Activated naive CD8-positive, alpha-beta T cell treated with anti-CD3 and anti-CD28 coated beads, Interleukin-2, amount 50 U/mL, for 24 hours (primary cell): ENCODE results near the gene GRID1.

Experiments used
- ATAC-seq: fragments of 150-1000 bp; cut with Tn5 transposase; one replicate; pipeline ENCODE4 v1.10.0; 2021
- DNase-seq: peaks from one replicate; pipeline ENCODE4 v3.0.0; 2021
- H3K27ac Mint-ChIP-seq: one replicate; pipeline ENCODE4 v1.8.0; 2021; ENCODE audit warnings: mild to moderate bottlenecking, mixed read lengths
- H3K27me3 Mint-ChIP-seq: one replicate; pipeline ENCODE4 v1.8.0; 2021; ENCODE audit warnings: mixed read lengths
- H3K36me3 Mint-ChIP-seq: one replicate; pipeline ENCODE4 v1.8.0; 2021; ENCODE audit warnings: low read depth, mixed read lengths
- H3K4me1 Mint-ChIP-seq: one replicate; pipeline ENCODE4 v1.8.0; 2021; ENCODE audit warnings: mixed read lengths
- H3K4me3 Mint-ChIP-seq: one replicate; pipeline ENCODE4 v1.8.0; 2021; ENCODE audit warnings: mild to moderate bottlenecking, moderate library complexity, mixed read lengths
- H3K9me3 Mint-ChIP-seq: one replicate; pipeline ENCODE4 v1.8.0; 2021; ENCODE audit warnings: mixed read lengths

Gene GRID1

DNA sequence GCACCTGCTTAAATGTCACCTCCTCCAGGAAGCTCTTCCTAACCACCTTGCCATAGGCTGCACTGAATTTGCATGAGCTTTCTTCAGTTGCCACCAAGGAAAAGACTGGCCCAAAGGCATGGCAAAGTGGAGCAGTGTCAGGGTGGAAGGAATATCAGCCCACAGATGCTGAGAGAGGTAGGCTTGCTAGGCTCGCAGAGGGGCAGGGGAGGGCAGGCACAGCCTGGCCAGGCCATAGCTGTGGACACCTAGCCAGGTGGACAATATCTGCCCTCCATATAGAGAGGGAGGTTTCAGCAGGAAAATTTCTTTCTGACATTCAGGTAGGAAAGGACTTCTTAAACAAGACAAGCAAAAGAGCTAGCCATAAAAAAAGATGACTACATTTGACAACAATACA is 166.3 kb downstream of the GRID1 start:
- H3K9me3 Mint-ChIP-seq: no peaks in the 10 kb centered on the region
- no peaks in the 10 kb centered on the region for H3K4me1 Mint-ChIP-seq
- peaks cover 3% of the 10 kb centered on the region for H3K27me3 Mint-ChIP-seq
- no peaks in the 10 kb centered on the region for H3K36me3 Mint-ChIP-seq
- no peak overlapping the region for H3K27ac Mint-ChIP-seq
- DNase-seq (no peak), ATAC-seq (no peak)
- no peak overlapping the region for H3K4me3 Mint-ChIP-seq

DNA sequence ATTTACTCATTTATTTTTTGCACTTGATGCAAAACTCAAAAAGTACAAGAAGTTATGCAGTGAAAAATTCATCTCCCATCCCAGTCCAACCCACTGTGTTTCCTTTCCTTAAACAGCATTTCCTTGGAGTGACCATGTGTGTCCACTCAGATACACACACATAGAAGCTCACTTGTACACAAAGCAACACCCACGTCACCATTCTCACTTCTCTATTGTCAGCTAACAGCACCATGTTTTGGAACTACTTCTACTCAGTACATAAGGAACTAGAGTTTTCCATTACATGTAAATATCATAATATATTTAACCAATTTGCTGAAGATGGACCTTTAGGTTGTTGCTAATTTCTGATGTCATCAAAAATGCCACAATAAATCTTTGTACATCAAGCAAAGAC is 167.6 kb downstream of the GRID1 start:
- no peaks in the 10 kb centered on the region for H3K36me3 Mint-ChIP-seq
- H3K9me3 Mint-ChIP-seq: no peaks in the 10 kb centered on the region
- H3K27me3 Mint-ChIP-seq: peaks cover 3% of the 10 kb centered on the region
- no peak for ATAC-seq
- H3K4me3 Mint-ChIP-seq: no peak overlapping the region
- H3K4me1 Mint-ChIP-seq: no peaks in the 10 kb centered on the region
- DNase-seq: no peak
- H3K27ac Mint-ChIP-seq: no peak overlapping the region

DNA sequence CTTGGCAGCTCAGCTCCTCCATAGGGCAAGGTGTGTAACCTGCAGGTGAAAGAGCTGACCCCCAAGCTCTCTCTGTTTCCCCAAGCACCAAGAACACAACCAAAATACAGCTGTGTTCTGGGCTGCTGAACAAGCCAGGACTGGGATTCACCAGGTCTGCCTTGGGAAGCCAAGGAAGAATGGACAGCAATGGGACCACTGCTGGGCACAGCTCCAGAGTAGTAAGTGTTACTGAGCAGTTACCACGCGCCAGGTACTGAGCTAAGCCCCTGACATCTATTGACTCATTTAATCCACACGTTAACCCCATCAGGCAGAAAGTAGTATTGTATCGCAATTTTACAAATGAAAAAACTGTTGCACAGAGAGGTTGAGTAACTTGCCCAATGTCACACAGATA is 168.3 kb downstream of the GRID1 start:
- no peak overlapping the region for H3K4me3 Mint-ChIP-seq
- H3K27me3 Mint-ChIP-seq: peaks cover 3% of the 10 kb centered on the region
- H3K9me3 Mint-ChIP-seq: no peaks in the 10 kb centered on the region
- ATAC-seq (no peak), DNase-seq (no peak)
- no peaks in the 10 kb centered on the region for H3K36me3 Mint-ChIP-seq
- H3K4me1 Mint-ChIP-seq: no peaks in the 10 kb centered on the region
- no peak overlapping the region for H3K27ac Mint-ChIP-seq

DNA sequence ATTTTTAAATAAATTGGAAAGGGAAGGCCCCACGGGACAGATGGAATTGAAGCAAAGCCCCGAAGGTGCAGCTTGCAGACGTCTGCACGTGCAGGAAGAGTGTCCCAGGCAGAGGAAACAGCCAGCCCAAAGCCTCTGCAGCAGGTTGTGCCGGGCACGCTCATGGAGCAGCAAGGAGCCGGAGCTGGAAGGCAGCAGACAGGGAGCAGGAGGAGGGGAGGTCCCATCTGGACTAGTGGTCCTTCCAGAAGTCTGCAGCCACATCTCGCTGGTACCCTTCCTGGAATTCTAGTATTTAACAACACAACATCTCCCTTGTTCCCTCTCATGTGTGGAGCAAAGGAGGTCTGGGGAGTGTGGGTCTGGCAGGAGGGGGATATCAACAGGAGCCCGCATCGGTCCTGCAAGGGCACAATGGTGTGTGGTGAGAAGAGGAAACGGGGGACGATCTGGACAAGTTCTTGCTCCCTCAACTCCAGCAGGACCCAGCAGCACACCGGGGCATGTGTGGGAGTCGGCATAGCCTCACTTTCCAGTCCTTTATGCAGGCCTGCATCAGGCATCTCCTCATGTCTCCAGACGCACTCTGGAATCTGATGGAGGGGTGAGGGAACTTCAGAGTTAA is 169.3 kb downstream of the GRID1 start:
- no peak overlapping the region for H3K4me3 Mint-ChIP-seq
- peaks cover 3% of the 10 kb centered on the region for H3K27me3 Mint-ChIP-seq
- ATAC-seq: no peak
- no peak for DNase-seq
- no peaks in the 10 kb centered on the region for H3K9me3 Mint-ChIP-seq
- H3K4me1 Mint-ChIP-seq: no peaks in the 10 kb centered on the region
- no peak overlapping the region for H3K27ac Mint-ChIP-seq
- no peaks in the 10 kb centered on the region for H3K36me3 Mint-ChIP-seq

DNA sequence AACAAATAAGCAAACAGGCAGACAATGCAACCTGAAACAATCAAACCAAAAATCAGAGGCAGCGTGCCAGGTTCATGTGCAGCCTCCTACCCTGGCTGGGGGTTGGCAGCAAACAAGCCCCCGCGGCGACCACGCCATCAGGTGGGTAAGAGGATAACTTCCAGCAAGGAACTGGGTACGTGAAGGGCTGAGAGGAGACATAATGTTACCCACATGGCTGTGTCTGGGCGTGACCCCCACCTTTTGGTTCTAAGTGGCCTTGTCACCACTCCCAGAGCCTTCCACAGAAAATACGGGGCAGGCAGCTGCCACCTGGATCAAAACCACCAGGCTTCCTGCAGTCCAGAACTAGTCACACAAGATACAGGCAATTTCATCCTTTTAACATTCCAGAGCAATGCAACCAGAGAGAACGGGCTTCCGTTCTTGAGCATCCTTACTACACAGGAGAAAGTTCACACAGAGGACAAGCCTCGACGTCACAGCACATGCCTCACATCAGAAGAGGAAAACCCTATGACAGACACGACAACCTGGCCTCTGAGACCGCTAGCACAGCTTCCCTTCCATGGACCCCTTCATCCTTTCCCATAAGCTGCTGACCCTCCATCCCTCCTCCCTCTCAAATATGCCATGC is 171.0 kb downstream of the GRID1 start:
- Mint-ChIP-seq H3K4me3 (no peak overlapping the region), H3K27ac (no peak overlapping the region), H3K27me3 (peaks cover 8% of the 10 kb centered on the region), H3K36me3 (no peaks in the 10 kb centered on the region), H3K4me1 (no peaks in the 10 kb centered on the region), H3K9me3 (no peaks in the 10 kb centered on the region)
- no peak for DNase-seq
- no peak for ATAC-seq

DNA sequence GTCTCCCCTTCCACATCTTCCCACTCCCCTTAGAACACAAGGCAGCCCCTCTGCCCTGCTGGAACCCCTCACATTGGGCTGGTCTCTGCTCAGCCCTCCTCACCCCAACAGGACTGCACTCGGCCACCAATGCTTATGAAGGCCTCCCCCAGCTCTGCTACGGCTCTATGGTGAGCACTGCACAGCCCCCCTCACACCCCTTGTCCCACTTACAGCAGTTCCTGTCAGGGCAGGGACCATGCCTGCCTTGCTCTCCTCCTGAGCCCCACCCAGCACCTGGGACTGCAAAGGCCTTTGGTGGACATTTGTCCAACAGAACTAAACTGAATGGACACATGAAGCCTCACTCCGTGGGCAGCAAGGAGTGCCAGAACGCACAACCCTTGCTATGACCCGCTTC is 171.9 kb downstream of the GRID1 start:
- no peaks in the 10 kb centered on the region for H3K36me3 Mint-ChIP-seq
- no peaks in the 10 kb centered on the region for H3K4me1 Mint-ChIP-seq
- no peak overlapping the region for H3K4me3 Mint-ChIP-seq
- DNase-seq (no peak), ATAC-seq (no peak)
- H3K27ac Mint-ChIP-seq: no peak overlapping the region
- no peaks in the 10 kb centered on the region for H3K9me3 Mint-ChIP-seq
- H3K27me3 Mint-ChIP-seq: peaks cover 11% of the 10 kb centered on the region

DNA sequence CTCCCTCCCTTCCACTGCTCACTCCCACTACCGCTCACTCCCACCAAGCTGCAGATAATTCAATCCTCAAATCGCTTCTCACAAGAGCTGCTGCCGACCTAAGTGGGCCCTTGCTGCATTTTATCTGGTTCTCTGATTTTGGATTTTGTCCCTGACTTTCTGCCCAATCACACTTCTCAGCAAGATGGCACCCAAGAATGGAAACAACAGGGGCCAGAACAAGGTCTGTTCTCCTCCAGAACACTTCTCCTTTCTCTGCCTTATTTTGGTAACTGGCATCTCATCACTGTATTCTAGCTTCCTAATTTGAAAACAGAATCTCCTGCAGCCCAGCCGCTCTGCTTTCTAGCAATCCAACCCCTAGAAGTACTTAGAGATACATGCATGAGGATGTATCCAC is 172.8 kb downstream of the GRID1 start:
- Mint-ChIP-seq H3K4me1 (no peaks in the 10 kb centered on the region), H3K9me3 (no peaks in the 10 kb centered on the region), H3K27ac (no peak overlapping the region), H3K27me3 (peaks cover 15% of the 10 kb centered on the region), H3K4me3 (no peak overlapping the region), H3K36me3 (no peaks in the 10 kb centered on the region)
- ATAC-seq (no peak), DNase-seq (no peak)

DNA sequence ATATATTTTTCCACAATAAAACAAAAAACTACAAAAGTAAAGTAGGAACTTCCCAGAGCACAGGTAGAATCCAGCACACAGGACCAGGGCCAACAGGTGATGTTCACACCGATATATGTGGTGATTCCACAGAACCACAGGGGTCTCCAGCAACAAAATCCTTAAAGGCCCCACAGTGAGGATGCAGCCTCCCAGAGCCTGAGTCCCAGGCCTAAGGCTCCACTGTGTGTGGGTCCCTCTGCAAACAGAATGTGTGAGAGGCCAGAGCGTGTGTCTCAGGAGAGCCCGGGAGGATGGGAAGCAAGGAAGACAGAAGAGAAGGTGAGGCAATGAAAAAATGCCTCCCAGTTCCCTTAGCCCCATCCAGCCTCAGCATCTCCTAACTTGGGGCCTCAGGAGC is 173.9 kb downstream of the GRID1 start:
- no peaks in the 10 kb centered on the region for H3K36me3 Mint-ChIP-seq
- H3K27me3 Mint-ChIP-seq: peaks cover 15% of the 10 kb centered on the region
- DNase-seq (no peak), ATAC-seq (no peak)
- no peak overlapping the region for H3K4me3 Mint-ChIP-seq
- no peaks in the 10 kb centered on the region for H3K9me3 Mint-ChIP-seq
- no peak overlapping the region for H3K27ac Mint-ChIP-seq
- no peaks in the 10 kb centered on the region for H3K4me1 Mint-ChIP-seq

DNA sequence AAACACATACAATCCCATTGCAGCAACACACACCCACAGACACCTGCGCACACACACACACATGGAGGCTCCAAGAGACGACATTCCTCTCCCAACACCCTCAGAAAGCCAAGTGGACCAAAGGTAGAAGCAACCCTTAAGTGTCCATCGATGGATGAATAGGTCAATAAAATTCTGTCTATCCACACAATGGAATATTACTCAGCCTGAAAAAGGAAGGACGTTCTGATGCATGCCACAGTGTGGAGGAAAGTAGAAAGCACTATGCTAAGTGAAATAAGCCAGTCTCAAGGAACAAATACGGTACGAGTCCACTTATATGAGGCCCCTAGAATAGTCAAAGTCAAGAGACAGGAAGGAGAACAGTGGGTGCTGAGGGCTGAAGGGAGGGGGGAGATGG is 174.4 kb downstream of the GRID1 start:
- H3K36me3 Mint-ChIP-seq: no peaks in the 10 kb centered on the region
- no peak overlapping the region for H3K4me3 Mint-ChIP-seq
- ATAC-seq (no peak), DNase-seq (no peak)
- H3K27ac Mint-ChIP-seq: no peak overlapping the region
- H3K27me3 Mint-ChIP-seq: peaks cover 15% of the 10 kb centered on the region
- no peaks in the 10 kb centered on the region for H3K9me3 Mint-ChIP-seq
- H3K4me1 Mint-ChIP-seq: no peaks in the 10 kb centered on the region

DNA sequence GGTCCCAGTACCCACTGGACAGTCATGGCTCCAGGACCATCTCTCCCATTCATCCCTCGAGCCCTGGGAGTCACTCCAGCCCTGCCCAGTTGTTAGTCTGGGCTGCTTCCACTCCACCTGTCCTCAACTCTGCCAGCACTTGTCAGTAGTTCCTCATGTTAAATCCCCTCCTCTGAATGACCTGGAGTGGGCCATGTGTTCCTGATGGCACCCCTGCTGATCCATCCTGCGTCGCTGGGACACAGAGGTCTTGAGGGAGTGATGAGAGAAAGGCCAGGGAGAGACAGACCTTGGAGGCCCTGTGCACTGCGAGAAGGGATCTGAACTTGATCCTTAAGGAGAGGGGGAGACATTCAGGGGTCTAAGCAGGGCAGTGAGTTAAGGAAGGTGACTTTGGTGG is 174.9 kb downstream of the GRID1 start:
- DNase-seq: no peak
- Mint-ChIP-seq H3K27ac (no peak overlapping the region), H3K27me3 (peaks cover 15% of the 10 kb centered on the region), H3K4me1 (no peaks in the 10 kb centered on the region), H3K9me3 (no peaks in the 10 kb centered on the region), H3K4me3 (no peak overlapping the region), H3K36me3 (no peaks in the 10 kb centered on the region)
- ATAC-seq: no peak

DNA sequence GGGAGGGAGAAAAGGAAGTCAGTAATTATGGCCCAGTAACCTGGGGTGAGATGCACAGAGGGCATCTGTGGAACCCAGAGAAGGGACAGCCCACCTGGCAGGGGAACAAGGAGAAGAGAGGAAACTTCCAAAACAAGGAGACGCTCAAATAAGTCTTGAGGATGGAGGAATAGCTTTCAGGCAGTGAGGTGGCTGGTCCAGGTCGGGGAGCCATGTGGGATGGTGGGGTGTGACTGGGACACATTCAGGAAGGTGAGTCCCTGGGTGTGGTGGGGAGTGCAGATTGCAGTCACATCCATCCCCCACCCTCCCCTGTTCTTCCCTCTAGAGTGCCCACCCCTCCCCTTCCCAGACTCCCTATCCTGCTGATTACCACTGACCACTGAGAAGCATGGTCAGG is 175.4 kb downstream of the GRID1 start:
- Mint-ChIP-seq H3K36me3 (no peaks in the 10 kb centered on the region), H3K27ac (no peak overlapping the region), H3K9me3 (no peaks in the 10 kb centered on the region), H3K27me3 (peaks cover 16% of the 10 kb centered on the region), H3K4me3 (no peak overlapping the region), H3K4me1 (no peaks in the 10 kb centered on the region)
- no peak for ATAC-seq
- no peak for DNase-seq

DNA sequence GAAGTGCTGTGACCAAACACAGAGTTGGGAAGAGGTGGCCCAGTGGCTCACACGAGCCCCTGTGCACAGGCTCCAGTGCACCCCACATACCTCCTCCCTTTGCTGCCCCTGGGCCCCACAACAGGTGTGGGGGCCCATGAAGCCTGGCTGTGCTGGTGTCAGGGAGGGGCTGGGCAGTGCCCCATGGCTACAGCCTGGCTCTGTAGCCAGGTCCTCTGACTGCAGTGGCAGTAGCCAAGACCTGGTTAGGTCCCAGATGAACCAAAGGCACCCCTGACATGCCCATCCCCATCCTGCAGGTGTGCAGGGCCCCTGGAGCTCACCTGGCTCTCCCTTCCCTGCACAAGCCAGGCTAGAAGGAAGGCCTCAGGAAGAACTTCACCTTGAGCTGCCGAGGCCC is 176.3 kb downstream of the GRID1 start:
- DNase-seq: no peak
- Mint-ChIP-seq H3K4me3 (no peak overlapping the region), H3K27ac (no peak overlapping the region), H3K9me3 (no peaks in the 10 kb centered on the region), H3K27me3 (peaks cover 14% of the 10 kb centered on the region), H3K4me1 (no peaks in the 10 kb centered on the region), H3K36me3 (no peaks in the 10 kb centered on the region)
- ATAC-seq: no peak

DNA sequence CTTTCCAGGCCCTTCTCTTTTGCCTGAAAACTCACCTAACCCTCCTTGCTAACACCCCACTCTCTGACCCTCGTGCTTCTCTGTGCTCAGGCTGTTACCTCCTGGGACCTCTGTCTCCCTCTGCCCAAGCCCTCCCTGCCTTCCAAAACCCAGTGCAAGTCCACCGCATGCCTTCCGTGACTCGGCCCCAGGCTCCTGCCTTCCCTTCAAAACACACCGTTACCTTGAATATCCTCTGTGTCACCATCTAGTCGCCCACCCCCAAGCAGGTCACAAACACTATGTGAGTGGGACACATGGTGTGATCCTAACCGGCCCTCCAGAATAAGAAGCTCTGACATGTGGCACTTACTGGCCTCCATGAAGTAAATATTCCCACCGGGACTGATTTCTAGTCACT is 176.7 kb downstream of the GRID1 start:
- Mint-ChIP-seq H3K9me3 (no peaks in the 10 kb centered on the region), H3K4me1 (no peaks in the 10 kb centered on the region), H3K4me3 (no peak overlapping the region), H3K27ac (no peak overlapping the region), H3K36me3 (no peaks in the 10 kb centered on the region), H3K27me3 (peaks cover 14% of the 10 kb centered on the region)
- ATAC-seq (no peak), DNase-seq (no peak)

DNA sequence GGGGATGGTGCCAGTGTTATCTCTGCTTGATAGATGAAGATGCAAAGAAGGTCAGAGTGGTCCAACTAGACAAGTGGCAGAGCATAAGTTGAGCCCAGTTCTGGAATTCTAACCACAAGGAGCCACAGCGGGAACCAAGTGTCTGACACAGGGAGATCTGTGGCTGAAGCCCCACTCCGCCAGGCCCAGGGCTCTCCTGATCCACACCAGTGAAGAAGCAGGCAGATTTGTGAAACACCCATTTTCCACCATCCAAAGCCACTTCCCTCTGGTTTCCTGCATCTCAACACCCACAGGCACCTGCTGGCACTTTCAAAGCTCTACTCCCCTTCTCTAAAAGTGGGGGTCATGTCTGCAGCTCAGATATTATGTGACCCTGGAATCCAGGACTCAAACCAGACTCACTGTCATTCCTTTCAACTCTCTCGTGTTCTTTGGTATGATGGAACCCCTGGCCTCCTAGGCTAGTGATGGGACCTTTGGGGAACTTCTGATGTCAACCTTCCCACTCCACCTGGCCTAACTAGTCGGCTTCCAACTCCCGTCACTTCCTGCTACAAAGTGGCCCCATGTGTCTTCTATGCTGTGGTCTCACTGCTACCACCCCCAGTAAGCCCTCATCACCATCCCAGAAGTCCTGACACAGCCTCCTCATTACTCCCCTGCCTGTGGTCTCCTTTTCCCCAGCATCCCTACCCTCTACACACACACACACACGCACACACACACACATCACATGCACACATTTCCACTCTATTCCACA is 177.6 kb downstream of the GRID1 start:
- ATAC-seq (no peak), DNase-seq (no peak)
- H3K4me1 Mint-ChIP-seq: no peaks in the 10 kb centered on the region
- H3K36me3 Mint-ChIP-seq: no peaks in the 10 kb centered on the region
- peaks cover 14% of the 10 kb centered on the region for H3K27me3 Mint-ChIP-seq
- H3K27ac Mint-ChIP-seq: no peak overlapping the region
- no peak overlapping the region for H3K4me3 Mint-ChIP-seq
- H3K9me3 Mint-ChIP-seq: no peaks in the 10 kb centered on the region

DNA sequence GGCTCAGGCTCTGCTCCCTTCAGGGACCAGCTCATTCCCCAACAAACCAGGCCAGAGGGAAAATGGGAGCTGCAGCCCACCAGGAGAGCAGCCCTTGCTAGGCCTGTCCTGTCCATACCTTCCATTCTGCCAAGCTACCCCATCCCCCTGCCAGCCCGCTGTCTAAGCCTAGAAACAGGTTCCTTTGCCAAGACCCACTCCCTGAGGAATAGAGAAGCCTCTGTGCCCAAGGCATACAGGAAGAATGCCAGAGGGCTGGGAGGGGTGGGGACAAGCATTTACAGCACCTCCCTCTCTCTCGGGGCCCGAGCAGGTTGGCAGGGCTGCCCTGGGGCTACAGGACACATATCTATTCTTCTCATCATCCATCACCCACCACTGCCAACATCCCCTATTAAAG is 178.3 kb downstream of the GRID1 start:
- no peak for ATAC-seq
- Mint-ChIP-seq H3K36me3 (no peaks in the 10 kb centered on the region), H3K4me3 (no peak overlapping the region), H3K27me3 (peaks cover 14% of the 10 kb centered on the region), H3K9me3 (no peaks in the 10 kb centered on the region), H3K4me1 (no peaks in the 10 kb centered on the region), H3K27ac (no peak overlapping the region)
- DNase-seq: no peak
